IPS-NIHi7 (cell line): ENCODE measurements around the gene IL4I1.

Source experiments
- DNase-seq: peaks from one replicate; pipeline ENCODE4 v3.0.0; 2012; ENCODE audit warnings: mixed read lengths; ENCODE audit errors: extremely low spot score

The IL4I1 gene

DNA sequence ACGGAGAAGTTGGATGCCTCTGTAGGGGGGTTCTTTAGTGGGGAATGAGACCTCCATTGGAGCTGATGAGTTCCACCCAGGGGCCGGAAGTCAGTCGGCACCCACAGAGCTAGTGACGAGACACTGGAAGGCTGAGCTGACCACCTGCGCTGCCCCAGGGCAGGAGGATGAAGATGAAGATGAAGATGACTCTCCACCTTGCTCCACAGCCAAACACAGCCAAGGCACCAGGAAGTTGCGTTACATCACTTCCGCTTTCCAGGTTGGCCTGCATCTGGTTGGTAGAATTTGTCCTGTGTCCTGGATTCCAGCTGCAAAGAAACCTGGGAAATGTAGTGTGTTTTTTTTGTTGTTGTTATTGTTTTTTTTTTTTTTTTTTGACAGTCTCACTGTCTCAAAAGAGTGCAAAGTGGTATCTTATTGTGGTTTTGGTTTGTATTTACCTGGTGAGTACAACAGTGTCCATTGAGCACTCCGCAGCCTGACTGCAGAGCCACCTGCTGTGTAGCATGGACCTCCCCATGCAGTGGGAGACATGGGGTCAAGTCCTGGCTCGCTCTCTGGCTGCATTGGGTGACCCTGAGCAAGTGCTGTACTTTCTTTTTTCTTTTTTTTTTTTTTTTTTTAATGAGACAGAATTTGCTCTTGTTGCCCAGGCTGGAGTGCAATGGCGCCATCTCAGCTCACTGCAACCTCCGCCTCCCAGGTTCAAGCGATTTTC is 17.3 kb downstream of the IL4I1 start:
- no peak for DNase-seq

DNA sequence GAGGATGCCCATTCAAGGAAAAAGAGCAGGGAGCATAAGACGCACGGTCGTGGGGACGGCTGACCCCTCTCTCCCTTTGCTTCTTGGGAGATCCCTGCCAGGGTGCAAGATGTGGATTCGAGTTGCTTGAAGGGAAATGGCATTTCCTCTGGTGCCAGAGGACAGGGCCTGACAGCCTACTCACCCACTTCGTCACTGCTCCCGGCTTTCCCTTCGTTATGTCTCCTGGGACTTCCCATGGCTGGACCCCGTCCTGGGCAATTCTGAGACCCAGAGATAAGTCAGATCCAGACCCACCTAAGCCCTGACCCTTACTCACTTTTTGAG is 18.0 kb downstream of the IL4I1 start:
- no peak for DNase-seq

DNA sequence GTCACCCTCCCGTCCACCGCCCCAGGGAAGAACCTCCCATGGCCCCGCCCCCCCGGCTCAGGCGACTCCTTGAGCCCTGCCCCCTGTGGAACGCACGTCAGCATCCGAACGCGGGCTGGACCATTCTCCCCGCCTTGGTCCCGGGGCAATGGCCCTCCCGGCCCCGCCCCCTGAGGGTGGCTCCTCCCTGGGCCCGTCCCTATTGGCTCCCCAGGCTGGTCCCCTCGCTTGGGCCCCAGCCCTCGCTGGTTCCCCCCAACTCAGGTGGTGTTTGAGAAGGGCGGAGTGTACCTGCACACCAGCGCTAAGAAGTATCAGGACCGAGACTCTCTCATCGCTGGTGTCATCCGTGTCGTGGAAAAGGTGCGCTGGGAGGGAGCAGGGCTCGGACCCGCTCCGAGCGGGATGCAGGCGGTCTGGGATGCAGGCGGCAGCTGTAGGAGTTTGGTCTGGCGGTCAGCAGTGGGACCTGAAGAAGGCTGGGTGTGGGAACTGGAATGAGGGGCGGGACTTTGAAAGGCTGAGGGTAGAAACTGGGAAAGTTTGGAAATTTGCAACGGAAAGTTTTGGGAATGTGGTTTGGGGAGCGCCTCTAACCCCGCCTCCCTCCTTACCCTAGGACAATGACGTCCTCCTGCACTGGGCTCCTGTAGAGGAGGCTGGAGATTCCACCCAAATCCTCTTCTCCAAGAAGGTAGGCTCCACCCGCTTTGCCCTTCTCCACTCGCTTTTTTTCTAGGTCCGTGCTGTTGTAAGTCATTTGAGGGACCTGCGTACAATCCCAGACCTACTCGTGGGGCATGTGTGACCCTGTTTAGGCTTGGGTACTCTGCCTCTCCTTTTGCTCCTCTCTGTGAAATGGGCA is 18.6 kb downstream of the IL4I1 start:
- peak; percentile 97 for DNase-seq

DNA sequence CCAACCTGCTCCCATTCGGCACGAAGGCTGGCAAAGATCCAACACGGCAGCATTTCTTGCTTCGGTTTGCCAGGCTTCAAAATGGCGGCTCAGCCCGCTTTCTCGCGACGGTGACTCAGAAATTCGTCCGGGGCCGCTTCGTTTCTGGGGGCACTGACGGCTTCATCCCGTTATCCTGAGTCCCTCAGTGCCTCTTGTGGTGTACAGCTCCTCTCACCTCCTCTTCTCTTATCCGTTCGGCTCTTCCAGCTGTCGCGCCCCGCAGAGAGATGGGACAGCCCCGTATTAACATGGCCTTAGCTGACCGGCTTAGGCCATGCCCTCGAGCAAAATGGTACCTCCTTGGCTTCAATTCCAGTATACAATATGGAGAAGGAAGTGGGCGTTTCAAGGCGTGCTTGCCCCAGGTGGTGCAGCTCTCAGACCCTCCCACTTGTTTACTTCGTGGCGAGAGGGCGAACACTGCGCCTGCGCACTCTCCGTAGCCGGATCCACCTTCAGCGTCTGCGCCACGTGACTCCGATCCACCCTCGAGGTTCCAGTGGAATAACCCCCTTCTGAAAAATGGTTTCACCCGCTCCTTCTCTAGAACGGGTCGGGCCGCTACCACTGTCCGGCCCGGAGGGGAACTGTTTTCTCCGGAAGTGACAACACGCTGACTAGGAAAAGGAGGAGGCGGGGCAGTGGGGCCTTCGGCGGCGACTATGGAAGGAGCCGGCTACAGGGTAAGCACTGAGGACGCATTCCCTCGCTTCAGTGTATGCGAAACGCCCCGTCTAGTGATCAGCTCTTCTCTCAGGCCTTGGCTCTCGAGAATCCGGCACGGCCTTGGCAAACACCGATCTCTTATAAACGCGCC is 19.4 kb downstream of the IL4I1 start, which contains the start of the genes AKT1S1 and TBC1D17:
Gene AKT1S1, minus strand, starts transcription at position 336 of the 859 bp plus-strand sequence. CDS start 4,060 bp downstream, outside the sequence.
Gene TBC1D17, plus strand, starts transcription at position 683 of the 859 bp plus-strand sequence. Its CDS starts 22 bp downstream, at position 705.
- peak; percentile 90 for DNase-seq

DNA sequence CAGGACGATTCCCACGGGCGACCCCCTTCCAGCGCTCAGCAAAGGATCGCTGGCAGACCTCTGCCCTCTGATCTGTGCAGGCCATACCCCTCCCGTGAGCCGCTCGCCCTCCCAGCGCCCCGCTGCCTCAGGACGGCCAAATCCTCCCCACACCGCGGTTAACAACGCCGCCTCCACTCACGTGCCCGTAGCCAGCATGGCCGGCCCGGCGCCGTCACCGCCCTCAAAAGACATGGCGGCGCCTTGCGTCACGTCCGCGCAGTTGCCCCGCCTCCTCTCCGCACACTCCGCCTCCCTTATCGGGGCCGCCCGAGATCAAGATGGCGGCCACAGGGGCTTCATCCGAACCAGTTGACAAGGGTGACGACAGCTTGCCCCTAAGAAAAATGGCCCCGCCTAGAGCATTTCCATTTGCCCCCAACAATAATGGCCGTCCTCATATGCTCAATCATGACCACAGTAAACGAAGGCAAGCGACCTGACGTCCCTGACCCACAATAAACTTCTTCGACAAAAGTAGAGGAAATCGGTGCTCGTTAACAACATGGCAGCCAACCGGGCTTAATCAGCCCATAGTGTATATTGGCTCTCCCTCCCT is 20.2 kb downstream of the IL4I1 start:
- peak; percentile 75 for DNase-seq

DNA sequence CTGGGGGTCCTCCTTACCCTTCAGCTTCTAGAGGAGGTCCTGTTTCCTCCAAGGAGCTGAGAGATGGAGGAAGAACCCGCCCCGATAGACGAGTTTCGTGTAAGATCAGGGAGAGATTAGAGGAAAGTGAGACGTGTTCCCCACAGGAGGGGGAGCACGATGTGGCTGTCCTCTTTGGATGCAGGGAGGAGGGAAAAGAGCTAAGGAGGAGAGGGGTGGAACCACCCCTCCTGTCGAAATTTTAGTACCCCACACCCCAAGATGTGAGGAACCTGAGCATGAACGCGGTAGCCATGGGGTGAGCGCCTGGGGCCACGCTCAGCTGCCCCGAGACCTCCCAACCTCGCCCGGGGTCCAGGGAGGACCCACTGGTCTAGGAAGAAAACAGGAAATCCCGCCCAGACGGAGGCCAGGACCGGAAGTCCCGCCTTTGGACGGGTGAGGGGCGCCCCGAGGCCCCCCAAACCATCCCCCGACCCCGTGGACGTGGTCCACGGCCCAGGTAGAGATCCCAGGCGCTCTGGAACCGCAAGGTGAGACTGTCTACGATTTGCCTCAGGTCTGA is 20.7 kb downstream of the IL4I1 start:
- DNase-seq, result no peak

DNA sequence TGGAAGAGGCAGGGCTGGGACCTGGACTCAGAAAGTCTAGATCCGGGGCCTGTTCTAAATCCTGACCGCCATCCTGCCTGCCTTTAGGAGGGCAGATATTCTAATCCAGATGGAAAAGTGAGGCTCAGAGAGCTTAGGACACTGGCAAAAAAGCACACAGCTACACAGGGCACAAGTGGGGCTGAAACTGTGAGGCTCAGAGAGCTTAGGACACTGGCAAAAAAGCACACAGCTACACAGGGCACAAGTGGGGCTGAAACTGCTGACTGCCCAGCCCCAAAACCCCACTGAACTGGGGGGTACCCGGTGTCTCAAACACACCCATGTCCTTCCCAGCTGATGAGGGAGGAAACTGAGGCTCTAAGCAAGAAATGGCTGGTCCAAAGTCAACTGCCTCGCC is 21.5 kb downstream of the IL4I1 start:
- DNase-seq, result no peak

DNA sequence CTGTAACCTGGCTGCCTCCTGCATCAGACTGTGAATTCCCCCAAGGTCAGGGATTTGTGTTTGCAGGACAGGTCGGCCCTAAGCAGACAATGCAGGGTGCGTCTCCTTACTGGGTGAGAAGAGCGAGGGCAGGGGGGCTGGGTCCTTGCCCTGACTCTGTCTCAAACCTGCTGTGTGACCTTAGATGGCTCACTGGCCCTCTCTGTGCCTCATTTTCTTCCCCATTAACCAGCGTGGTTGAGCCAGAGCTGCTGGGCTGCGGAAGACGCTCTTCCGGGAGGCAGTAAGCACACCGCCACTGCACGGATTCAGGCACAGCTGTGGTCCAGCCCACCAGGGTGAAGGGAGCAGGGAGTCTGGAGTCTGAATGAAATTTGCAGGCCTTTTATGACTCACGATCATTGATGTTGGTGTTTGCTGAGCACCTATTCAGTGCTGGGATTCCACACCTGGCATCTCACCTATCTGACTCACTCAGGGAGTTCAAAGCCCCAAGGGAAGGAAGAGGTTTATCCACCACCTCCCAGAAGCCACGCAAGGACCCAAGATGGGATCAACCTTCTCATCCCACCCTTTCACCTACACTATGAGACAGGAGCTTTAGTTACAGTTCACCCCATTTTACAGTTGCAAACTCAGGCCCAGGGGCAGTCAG is 22.1 kb downstream of the IL4I1 start:
- DNase-seq, result no peak

DNA sequence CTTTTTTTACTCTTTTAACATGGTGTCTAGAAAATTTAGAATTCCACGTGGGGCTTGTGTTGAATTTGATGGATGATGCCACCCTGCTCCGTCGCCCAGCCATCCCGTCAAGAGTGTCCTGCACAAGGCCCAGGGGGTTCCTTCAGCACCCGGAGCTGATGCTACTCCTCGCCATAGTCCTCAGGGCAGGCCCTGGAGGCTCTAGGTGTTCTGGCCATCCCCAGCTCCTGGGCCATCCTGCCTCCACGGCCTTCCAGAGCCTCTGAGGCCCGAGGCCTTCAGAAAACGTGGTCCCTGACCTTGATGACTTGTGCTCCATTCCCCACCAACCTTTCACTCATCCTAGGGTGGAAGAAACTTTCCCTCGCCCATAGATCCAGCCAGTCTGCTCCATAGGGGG is 22.9 kb downstream of the IL4I1 start:
- DNase-seq, result no peak

DNA sequence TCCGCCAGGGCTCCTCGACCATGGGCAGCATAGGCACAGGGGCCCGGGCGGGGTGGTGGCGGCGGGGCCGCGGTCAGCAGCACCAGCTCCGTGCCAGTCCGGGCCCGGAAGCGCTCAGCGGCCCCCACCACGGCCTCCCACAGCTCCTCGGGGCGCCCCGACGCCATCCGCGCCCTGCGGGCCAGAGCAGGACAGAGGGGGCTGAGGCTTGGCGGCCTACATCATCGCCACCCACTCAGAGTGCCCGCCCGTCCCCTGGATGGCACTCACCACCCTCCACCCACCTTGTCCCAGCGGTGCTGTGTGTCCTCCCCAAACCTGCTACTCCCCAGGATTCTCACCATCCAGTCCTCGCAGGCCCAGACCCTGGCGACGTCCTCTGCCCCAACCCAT is 23.6 kb downstream of the IL4I1 start:
- no peak for DNase-seq

DNA sequence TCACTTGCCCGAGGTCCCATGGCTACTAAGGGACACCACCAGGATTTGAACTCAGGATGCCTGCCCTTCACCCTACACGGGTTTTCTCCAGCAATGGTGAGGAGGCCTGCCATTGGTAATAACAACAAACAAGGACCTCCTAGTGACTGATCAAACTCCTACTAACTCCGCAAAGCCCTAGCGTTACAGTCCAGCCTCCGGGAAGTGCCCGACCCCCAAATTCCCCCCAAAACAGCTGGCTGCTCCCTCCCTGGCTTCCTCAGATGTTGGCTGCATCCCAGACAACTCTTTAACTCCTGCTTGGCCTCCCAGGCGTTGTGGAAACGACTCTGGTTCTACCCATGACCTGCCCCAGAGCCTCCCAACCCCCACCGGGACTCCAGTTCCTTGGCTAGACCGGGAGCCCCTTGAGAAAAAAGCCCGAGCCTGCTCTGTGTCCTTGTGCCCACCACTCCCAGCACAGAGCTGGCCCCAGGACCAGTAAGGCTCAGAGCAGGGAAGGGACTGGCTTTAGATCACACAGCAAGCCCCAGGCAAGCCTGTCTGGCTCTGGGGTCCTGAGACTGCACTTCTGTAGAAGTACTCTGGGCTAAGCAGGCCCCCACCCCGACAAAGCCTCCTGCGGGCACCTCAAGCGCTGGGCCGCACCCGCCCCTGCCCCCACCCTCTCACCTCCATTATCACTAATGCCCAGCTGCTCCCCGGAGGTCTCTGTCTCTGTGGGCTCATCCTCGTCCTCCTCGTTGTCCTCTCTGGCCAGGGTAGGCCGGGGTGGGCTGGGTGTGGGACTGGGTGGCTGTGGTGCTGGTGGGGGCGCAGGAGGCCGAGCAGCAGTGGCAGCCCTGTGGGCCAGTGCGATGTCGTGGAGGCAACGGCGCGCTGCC is 24.2 kb downstream of the IL4I1 start:
- DNase-seq, result no peak

DNA sequence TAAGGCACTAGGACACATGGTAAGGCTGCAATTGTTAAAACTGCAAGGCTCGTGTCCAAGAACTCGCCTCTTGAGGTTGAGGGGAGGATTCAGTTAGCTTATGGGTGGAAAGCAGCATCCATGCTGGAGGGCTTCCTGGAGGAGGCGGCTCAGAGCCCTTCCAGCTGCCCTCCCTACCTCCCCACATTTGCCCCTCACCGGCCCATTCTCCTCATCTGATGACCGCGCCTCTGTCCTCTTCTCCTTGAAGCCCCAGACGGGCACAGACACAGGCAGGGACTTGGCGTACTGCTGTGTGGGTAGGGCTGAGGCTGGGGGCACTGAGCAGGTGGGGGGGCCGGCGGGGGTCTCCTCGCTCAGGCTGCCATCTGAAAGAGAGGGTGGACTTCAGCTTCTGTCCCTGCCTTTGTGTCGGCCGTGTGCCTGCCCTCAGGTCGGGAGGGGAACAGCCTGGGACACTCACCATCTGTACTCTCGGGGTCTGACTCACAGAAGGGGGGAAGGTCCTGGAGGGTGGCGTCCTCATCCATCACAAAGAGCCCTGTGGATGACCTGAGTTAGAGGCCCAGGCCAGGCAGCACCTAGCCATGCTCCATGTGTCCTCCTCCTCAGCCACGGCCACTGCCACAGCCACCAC is 25.2 kb downstream of the IL4I1 start:
- DNase-seq, result no peak

DNA sequence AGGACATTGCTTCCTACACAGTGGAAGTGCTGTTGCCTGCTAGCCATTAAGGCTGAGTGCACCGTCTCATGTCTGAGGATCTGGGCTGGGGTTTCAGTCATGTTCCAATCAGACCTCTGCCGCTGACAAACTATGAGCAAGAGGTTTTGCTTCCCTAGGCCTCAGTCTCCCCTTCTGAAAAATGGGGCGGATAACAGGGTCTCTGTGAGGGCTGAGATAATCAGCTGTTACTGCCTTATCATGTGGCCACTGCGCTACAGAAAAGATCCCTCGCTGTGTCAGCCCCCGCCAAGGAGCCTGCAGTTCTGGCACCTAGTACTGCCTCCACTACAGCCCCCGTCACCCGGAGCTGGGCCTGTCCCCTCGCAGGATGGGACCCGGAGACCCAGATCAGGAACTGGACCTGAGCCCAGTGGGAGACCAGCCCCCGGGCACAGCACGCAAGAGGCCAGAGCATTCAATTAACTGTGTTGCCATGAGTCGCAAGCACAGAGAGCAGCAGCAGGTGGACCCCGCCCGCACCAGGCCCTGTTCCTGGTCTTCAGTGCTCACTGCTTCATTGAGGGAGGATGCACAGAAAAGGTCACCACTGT is 26.3 kb downstream of the IL4I1 start:
- DNase-seq, result no peak

DNA sequence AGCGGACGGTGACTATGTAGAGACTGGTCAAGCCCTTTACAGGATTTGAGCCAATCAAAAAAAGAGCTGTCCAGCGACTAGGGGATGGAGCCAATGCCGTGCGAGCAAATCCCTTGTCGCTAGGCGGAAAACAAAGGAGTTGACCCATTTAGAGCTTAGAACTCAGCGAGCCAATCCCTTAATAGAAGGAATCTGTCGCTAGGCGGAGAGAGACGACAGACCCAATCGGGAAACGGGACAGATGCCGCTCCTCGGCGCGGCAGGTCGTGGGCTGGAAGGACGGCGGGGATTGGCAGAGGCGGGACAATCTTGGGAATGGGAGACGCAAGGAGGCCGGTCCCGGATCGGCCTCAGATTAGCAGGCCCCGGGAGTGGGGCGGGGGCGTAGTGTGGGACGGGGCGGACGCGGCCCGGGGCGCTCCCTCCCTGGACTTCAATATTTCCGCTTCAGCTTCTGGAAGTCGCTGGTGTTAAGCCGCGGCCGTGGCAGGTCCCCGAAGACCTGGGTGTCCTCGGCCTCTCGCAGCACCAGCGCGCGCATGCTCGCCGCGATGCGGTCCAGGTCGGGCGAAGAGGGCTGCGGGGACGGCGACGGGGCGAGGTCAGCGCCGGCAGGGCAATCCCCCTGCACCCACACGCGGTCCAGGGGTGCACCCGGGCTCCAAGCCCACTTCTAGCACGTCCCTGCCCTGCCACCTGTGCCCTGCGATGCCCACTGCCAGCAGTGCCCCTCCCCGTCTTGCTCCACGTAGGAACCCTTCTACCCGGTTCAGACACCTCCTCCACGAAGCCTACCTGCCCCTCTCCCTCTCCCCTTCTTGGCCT is 27.0 kb downstream of the IL4I1 start:
- peak; percentile 89 for DNase-seq

DNA sequence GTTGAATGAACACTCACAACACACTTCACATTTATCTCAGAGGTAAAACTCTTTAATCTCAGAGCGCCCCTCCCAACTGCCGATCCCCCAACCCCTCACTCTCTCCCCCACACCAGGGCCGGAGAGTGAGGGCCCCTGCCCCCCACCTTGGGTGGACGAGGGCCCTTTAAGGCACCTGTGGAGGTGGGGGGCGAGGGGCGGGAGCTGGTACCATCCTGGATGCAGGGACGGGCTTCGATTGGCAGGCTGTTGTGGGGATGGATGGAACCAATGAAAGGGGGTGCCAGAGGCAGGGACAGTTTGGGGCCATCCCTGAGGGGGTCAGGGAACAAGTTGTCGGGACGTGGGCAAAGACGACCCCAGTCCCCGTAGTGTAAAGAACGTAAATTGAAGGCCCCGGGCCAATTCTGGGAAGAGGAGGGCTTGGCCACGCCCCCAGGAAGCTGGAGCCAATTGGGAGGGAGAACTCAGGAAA is 27.6 kb downstream of the IL4I1 start:
- DNase-seq, result no peak

DNA sequence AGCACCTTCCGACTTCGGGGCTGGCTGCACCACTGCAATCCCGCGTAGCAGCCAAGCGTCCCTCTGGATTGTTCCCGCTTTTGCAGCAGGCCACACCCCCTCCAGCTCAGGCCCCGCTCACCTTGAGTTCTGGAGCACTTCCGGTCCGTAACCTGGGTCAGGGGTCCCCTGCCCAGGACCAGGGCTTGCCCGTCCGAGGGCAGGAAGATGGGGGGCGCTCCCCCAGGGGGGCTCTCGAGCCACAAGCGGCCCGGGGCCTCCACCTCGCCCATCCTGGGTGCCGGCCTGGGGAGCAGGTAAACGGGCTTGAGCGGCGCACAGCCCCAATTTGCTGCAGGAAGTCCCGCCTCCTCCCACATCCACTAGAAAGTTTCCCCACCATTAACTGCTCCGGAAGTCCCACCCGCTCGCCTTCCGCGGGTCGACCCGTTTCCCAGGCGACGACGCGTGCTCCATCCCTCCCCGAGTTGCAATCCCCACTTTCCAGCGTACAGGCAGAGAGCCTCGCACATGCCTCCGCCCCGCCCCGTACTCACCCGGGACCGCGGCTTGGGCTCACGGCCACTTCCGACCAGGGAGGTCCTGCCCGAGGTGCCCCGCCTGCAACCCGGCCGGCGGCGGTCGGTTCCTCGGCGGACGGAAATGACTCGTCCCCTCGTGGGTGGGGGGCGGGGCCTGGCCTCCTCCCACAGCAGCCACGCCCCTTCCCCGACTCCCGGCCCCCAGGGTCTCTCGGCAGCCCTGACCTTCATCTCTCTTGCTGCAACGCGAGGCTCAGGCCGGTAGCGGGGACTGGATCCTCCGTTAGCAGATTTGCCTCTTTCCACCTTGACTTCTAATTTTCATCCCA is 29.5 kb downstream of the IL4I1 start, which contains the start of gene PNKP:
Gene PNKP, minus strand, starts transcription at position 644 of the 850 bp plus-strand sequence. Its CDS starts 372 bp downstream, at position 272.
- DNase-seq, result peak; percentile 87

DNA sequence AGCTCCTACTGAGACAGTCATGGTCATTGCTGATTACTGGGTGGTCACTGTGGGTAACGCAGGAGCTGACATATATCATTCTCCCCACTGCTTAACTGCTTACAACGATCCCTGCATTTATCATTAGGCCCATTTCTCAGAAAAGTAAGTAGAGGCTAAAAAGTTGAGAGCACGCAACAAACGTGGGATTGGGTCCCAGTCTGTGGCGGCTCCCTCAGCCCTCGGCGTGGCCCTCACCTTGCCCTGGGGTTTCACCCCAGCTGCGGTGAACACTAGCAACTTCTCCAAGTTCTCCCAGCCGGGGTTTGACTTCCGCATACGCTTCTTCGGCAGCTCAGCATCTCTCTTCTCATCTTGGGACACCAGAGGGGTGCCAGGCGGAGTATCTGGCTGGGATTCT is 31.8 kb downstream of the IL4I1 start:
- DNase-seq, result no peak
